Measurements from ENCODE around the gene KCP. TPM values are rescaled to one million over a fixed set of nuclear protein-coding genes. Genes with fewer than 3 reads are reported as not detected.

KCP gene
- total RNA-seq, 1 experiment from 2014 or later = 9.9 TPM

GRCh38 chr7:128882134-128882533, 28.4 kb downstream of the KCP start:
- no peak overlapping the region for H2AFZ ChIP-seq
- TF ChIP-seq EZH2 (IDR thresholded peaks at IDR 0.05; ENCODE audit: low read depth) (no peak), CTCF (conservative IDR thresholded peaks at IDR 0.05) (no peak)
- ChIA-PET POLR2A (ENCODE audit: unreplicated experiment) (no interaction called here), CTCF (interaction anchor here (0.6 to 3.2 kb wide), 2 partner anchors 19 to 41 kb away, joined by 3 to 13 read pairs; partner anchors contain the start of gene ATP6V1F)
- peaks cover under 1% of the 10 kb centered on the region; the same call in 1 of the 2 replicates for H3K4me1 ChIP-seq (replicated peaks; ENCODE audit: insufficient read depth)
- H3K4me2 ChIP-seq = no peak overlapping the region
- BruUV-seq (replicated peaks) = no TSS peak
- H3K27ac ChIP-seq = no peak overlapping the region
- no peaks in the 10 kb centered on the region for H3K9me2 ChIP-seq (ENCODE audit: insufficient read depth)
- no peaks in the 10 kb centered on the region for H4K20me1 ChIP-seq (ENCODE audit: insufficient read depth)
- H3K27me3 ChIP-seq (ENCODE audit: insufficient read depth, low read depth) = no peaks in the 10 kb centered on the region
- peaks cover 11% of the 10 kb centered on the region for H3F3A ChIP-seq (ENCODE audit: insufficient read depth, low read depth)
- no peaks in the 10 kb centered on the region for H3K79me2 ChIP-seq (ENCODE audit: low read depth)
- no peak for DNase-seq
- H3K9me3 ChIP-seq (ENCODE audit: insufficient read depth, low read depth) = no peaks in the 10 kb centered on the region
- no peaks in the 10 kb centered on the region for H3K36me3 ChIP-seq (ENCODE audit: low read depth)
- H3K4me3 ChIP-seq = no peak overlapping the region
- intact Hi-C loops (cut with micrococcal nuclease; ENCODE audit: unreplicated experiment) = loop anchor here (5.0 kb wide), 1 partner anchor 405 kb away; the partner anchor contains the start of gene METTL2B

DNA sequence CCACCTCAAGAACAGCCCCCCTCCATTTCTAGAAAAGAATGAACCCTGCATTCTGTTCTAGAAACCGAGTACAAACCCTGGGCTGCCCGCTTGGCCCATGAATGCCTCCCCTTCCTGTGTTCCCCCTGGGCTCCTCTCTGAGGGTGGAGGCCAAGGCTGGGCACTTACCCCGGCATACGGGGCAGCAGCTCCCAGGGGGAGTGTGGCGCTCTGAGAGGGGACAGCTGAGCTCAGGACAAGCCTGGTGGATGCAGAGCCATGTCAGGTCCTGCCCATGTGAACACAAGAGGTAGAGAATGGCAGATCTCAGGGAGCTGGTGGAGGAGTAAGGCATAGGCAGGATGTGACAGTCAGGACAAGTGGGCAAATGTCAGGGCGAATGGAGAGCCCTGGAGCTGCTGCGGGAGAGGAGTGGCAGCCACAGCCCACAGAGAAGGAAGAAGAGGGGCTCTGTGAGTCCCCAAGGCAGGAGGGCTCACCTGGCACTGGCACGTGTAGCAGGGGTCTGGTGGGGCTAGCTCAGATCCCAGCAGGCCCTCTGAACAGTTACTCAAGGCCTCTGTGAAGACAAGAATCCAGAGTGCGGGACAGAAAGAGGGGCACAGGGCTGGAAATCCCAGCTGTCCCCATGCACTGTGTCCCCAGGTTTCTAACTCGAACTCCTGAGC, 28.9 kb downstream of the KCP start:
- Histone ChIP-seq H3K36me3 (ENCODE audit: low read depth) (no peaks in the 10 kb centered on the region), H3K9me3 (ENCODE audit: insufficient read depth, low read depth) (no peaks in the 10 kb centered on the region), H3K9me2 (ENCODE audit: insufficient read depth) (no peaks in the 10 kb centered on the region), H3F3A (ENCODE audit: insufficient read depth, low read depth) (peaks cover 8% of the 10 kb centered on the region; the same call in 1 of the 2 replicates), H3K4me1 (replicated peaks; ENCODE audit: insufficient read depth) (no peaks in the 10 kb centered on the region), H4K20me1 (ENCODE audit: insufficient read depth) (no peaks in the 10 kb centered on the region), H3K4me2 (no peak overlapping the region), H3K79me2 (ENCODE audit: low read depth) (no peaks in the 10 kb centered on the region), H3K27me3 (ENCODE audit: insufficient read depth, low read depth) (no peaks in the 10 kb centered on the region), H3K27ac (no peak overlapping the region), H2AFZ (no peak overlapping the region), H3K4me3 (no peak overlapping the region)
- intact Hi-C loops (cut with micrococcal nuclease; ENCODE audit: unreplicated experiment) = loop anchor here (5.0 kb wide), 1 partner anchor 404 kb away; the partner anchor contains the start of gene METTL2B
- DNase-seq = no peak
- POLR2A ChIA-PET (ENCODE audit: unreplicated experiment) = interaction anchor here (0.5 kb wide), 1 partner anchor 213 kb away, joined by 11 read pairs; no protein-coding TSS in a partner anchor
- CTCF ChIA-PET = interaction anchor here (0.6 to 3.2 kb wide), 3 partner anchors 18 to 113 kb away, joined by 3 to 13 read pairs (median 3); partner anchors contain the start of gene ATP6V1F
- TF ChIP-seq EZH2 (IDR thresholded peaks at IDR 0.05; ENCODE audit: low read depth) = no peak
- TF ChIP-seq CTCF (conservative IDR thresholded peaks at IDR 0.05) = no peak
- no TSS peak for BruUV-seq (replicated peaks)

DNA sequence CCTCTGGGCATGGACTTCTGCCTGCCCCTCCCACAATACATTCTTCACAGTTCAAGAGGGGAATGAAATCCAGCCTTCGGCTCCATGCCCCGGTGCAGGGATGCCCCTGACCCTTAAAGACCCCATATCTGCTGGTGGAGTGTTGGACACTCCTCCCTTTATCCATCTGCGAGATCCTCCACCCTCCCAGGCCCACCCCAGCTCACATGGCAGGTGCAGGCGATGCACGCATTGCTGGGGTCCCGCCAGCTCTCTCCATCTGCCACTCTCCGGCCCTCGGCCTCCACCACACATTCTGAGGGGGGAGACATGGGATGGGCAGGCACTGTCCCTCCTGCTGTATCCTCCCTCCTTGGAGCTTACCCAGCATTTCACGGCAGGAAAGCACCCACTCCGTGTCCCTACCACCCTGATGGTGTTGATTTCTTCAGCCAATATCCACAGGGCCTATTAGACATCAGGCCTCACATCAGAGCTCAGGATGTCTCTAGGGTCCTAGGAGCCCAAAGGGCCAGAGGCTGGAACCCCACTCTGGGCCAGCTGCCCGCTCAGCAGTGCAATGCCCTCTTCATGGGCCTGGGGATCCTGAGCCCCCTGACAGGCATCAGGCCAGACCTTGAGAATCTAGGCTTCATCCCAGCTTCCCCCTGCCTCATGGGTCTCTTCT, 29.6 kb downstream of the KCP start:
- Histone ChIP-seq H3F3A (ENCODE audit: insufficient read depth, low read depth) (peaks cover 8% of the 10 kb centered on the region; the same call in 1 of the 2 replicates), H3K27ac (no peak overlapping the region), H3K36me3 (ENCODE audit: low read depth) (no peaks in the 10 kb centered on the region), H3K27me3 (ENCODE audit: insufficient read depth, low read depth) (no peaks in the 10 kb centered on the region), H3K79me2 (ENCODE audit: low read depth) (no peaks in the 10 kb centered on the region), H2AFZ (no peak overlapping the region), H3K4me1 (replicated peaks; ENCODE audit: insufficient read depth) (no peaks in the 10 kb centered on the region), H3K9me2 (ENCODE audit: insufficient read depth) (no peaks in the 10 kb centered on the region), H4K20me1 (ENCODE audit: insufficient read depth) (no peaks in the 10 kb centered on the region), H3K9me3 (ENCODE audit: insufficient read depth, low read depth) (no peaks in the 10 kb centered on the region), H3K4me3 (no peak overlapping the region), H3K4me2 (no peak overlapping the region)
- CTCF ChIA-PET = interaction anchor here (0.8 to 3.2 kb wide), 2 partner anchors 18 to 141 kb away, joined by 11 to 13 read pairs; partner anchors contain the start of gene ATP6V1F
- DNase-seq = no peak
- POLR2A ChIA-PET (ENCODE audit: unreplicated experiment) = interaction anchor here (0.5 kb wide), 1 partner anchor 213 kb away, joined by 11 read pairs; no protein-coding TSS in a partner anchor
- TF ChIP-seq EZH2 (IDR thresholded peaks at IDR 0.05; ENCODE audit: low read depth) (no peak), CTCF (conservative IDR thresholded peaks at IDR 0.05) (no peak)
- intact Hi-C loops (cut with micrococcal nuclease; ENCODE audit: unreplicated experiment) = loop anchor here (1.0 to 5.0 kb wide), 2 partner anchors 87 to 404 kb away; partner anchors contain the start of gene METTL2B
- no TSS peak for BruUV-seq (replicated peaks)

Measured in PC-9 (cell line).